Measurements from ENCODE around the gene OR56B1. TPM values are rescaled to one million over a fixed set of nuclear protein-coding genes. Genes with fewer than 3 reads are reported as not detected.
"Not testable (repeated sequence)": the region's sequence is repeated elsewhere in the genome, so short reads cannot be mapped to it uniquely, and the experiment has no call there.

The OR56B1 gene, protein sequence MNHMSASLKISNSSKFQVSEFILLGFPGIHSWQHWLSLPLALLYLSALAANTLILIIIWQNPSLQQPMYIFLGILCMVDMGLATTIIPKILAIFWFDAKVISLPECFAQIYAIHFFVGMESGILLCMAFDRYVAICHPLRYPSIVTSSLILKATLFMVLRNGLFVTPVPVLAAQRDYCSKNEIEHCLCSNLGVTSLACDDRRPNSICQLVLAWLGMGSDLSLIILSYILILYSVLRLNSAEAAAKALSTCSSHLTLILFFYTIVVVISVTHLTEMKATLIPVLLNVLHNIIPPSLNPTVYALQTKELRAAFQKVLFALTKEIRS
- total RNA-seq = not detected
- long read RNA-seq = 0 reads

DNA sequence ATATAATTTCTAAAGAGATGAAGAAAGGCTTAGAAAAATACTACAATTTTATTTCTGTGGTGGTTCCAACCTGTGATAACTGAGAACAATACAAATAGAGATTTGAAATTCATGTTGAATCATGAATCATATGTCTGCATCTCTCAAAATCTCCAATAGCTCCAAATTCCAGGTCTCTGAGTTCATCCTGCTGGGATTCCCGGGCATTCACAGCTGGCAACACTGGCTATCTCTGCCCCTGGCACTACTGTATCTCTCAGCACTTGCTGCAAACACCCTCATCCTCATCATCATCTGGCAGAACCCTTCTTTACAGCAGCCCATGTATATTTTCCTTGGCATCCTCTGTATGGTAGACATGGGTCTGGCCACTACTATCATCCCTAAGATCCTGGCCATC lies at the start of gene OR56B1:
Gene OR56B1 (plus strand): TSS at position 53 of the 400 bp plus-strand sequence. CDS start 69 bp downstream, at position 122.
- no peak for DNase-seq (ENCODE audit: low spot score)

- no peak for DNase-seq (ENCODE audit: low spot score)
These were observed 47.8 kb upstream of the OR56B1 start for GRCh38 chr11:5688482-5688881.

DNA sequence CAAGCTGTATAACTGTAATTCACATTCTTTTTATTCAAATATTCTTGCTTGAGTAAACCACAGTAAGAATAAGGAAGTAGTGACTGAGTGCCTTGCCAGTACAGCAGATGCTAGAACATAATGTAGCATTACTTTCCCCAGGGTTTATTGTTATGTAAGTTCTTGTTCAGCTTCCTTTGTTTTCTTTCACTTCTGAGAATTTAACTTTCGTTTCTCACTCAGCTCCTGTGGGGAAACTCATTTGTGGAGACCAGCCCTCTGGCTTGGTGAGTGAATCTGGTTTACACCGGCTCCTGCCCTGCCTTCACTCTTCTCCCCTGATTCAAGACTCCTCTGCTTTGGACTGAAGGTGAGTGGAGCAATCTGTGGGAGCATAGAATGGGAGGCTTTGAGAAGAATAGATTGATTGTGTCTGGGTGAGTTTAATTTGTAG lies 46.7 kb upstream of the OR56B1 start, which contains the start of gene TRIM22:
Gene TRIM22 (plus strand): TSS at position 240 of the 433 bp plus-strand sequence. CDS start 6,443 bp downstream, outside the sequence.
- DNase-seq (ENCODE audit: low spot score) = no peak

DNA sequence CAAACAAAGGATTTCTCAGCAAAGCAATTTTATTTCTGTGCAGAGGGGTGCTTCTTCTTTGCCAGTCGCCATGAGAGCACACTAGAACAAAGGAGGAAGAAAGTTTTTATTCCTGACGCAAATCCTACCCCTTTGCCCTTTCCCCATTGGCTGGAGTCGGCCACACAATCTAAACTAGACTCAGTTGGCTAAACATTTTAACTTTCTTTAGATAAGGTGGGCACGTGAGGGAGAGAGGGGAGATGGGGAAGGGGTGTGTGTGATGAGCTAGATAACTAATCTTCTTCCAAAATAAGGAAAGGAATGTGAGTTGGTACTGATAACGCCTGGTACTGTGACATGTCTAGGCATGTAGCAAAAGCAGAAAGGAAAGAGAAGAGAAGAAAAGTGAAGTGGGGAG lies 46.0 kb upstream of the OR56B1 start:
- no peak for DNase-seq (ENCODE audit: low spot score)

DNA sequence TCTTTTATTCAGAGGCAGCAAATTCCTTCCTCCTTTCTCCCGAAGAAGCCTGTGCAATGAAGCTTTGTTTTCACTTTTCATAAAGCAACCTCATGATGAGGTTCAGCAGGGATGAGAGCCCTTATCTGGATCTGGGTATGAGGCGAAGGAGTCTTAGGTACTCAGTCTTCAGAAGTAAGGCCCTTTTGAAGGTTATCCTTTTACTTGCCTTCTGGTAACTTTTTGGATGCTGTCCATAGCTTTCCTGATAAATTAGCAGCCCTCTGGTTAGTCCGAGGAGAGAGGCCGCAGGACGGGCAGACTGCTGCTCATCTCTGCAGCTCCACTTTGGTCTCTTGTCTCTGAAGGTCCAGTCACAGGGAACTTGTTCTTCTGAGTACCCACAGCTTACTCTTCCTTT lies 45.5 kb upstream of the OR56B1 start:
- DNase-seq (ENCODE audit: low spot score) = no peak

GRCh38 chr11:5691238-5691963 lies 44.8 kb upstream of the OR56B1 start:
- DNase-seq (ENCODE audit: low spot score) = not testable (repeated sequence)

- DNase-seq (ENCODE audit: low spot score) = no peak
These were observed 44.3 kb upstream of the OR56B1 start for GRCh38 chr11:5691964-5692361.

DNA sequence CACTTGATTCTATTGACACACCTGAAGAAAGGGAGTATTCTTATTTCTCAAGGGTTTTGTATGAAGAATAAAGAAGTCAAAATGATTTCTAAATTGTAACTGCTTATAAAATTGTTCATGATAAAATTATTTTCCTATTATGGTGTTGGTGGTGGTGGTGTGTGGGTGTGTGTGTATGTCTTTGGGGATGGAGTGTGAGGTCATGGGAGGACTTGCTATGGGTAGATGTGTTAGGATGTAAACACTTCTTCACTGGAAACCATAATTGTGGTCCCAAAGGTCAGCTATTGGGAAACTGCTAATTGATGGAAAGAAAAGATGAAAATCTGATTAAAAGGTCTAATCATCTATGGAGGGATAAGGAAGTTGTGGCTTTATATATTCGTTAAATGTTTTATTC lies 41.6 kb upstream of the OR56B1 start:
- DNase-seq (ENCODE audit: low spot score) = no peak

DNA sequence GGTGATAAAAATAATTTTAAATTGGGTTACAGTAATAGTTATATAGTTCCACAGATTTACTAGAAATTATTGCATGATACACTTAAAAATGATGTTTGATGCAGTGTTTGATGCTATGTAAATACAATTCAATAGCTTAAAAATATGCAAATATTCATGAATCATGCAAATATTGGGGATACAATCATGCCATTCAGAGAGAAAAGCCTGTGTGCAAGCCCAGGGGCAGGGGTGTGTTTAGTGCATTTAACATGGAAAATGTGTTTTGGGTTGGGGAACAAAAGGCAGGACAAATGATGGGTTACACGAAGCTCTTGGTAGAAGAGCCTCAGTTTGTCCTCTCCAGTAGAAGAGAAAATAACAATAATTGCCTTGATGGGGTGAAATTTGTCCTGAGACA lies 40.7 kb upstream of the OR56B1 start:
- DNase-seq (ENCODE audit: low spot score) = no peak

DNA sequence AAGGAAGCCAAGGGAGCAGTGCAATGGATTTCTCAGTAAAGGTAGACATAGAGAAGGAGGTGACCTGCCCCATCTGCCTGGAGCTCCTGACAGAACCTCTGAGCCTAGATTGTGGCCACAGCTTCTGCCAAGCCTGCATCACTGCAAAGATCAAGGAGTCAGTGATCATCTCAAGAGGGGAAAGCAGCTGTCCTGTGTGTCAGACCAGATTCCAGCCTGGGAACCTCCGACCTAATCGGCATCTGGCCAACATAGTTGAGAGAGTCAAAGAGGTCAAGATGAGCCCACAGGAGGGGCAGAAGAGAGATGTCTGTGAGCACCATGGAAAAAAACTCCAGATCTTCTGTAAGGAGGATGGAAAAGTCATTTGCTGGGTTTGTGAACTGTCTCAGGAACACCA lies 40.0 kb upstream of the OR56B1 start:
- no peak for DNase-seq (ENCODE audit: low spot score)

GRCh38 chr11:5698281-5698680 lies 38.0 kb upstream of the OR56B1 start:
- DNase-seq (ENCODE audit: low spot score) = no peak

DNA sequence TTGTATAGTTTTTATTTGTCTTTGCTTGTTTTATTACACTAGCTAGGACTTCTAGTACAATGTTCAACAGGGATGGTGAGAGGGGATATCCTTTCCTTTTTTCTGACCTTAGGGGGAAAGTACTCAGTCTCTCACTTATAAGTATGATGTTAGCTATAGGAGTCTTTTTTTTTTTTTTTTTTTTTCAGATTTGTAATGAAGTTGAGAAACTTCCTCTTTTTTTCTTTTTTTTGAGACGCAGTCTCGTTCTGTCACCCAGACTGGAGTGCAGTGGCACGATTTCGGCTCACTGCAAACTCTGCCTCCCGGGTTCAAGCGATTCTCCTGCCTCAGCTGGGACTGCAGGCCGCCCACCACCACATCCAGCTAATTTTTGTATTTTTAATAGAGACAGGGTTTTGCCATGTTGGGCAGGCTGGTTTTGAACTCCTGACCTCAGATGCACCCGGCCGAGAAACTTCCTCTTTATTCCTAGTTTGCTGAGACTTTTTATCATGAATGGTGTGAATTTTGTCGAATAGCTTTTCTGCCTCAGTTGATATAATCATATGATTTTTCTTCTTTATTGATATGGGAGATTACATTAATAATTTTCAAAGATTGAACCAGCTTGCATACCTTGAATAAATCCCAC lies 35.7 kb upstream of the OR56B1 start:
- DNase-seq (ENCODE audit: low spot score) = no peak

DNA sequence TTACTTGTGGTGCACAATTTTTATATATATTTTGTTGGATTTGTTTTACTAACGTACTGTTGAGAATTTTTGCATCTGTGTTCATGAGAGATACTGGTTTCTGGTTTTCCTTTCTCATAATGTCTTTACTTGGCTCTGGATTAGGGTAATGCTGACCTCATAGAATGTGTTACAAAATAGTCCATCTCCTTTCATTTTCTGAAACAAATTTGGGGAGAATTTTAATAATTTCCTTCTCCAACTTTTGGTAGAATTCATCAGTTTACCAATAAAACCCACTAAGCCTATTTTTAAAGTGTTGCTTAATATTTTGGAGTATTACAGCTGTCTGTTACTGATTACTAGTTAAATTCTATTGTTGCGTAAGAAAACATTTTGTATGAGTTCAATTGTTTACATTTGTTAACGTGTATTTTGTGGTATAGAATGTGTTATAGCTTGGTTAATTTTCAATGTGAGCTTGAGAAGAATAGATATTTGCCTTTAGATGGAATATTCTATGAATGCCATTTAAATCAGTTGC lies 35.1 kb upstream of the OR56B1 start:
- no peak for DNase-seq (ENCODE audit: low spot score)

- DNase-seq (ENCODE audit: low spot score) = no peak
These were observed 32.3 kb upstream of the OR56B1 start for GRCh38 chr11:5703741-5704536.

GRCh38 chr11:5705688-5706087 lies 30.6 kb upstream of the OR56B1 start:
- DNase-seq (ENCODE audit: low spot score) = no peak

DNA sequence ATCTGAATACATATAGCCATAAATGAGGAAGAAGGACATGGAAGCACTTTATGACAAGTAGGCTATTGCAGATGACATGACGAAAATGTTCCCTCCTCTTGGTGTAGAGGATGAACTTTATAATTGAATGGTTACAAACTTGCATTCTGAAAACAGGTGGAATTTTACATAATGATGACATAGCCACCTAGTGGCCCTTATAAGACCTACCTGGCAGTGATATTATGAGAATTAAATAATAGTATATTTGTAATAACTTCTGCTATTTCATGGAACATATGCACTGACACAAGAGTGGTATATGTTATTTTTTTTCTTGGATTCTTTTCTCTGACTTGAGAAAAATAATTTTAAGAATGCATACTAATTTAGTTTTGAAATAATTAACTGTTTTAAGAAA lies 23.7 kb upstream of the OR56B1 start:
- DNase-seq (ENCODE audit: low spot score) = no peak

- no peak for DNase-seq (ENCODE audit: low spot score)
These were observed 22.6 kb upstream of the OR56B1 start for GRCh38 chr11:5713695-5714094.

DNA sequence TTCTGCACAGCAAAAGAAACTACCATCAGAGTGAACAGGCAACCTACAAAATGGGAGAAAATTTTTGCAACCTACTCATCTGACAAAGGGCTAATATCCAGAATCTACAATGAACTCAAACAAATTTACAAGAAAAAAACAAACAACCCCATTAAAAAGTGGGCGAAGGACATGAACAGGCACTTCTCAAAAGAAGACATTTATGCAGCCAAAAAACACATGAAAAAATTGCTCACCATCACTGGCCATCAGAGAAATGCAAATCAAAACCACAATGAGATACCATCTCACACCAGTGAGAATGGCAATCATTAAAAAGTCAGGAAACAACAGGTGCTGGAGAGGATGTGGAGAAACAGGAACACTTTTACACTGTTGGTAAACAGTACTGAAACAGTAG lies 19.7 kb upstream of the OR56B1 start:
- DNase-seq (ENCODE audit: low spot score) = not testable (repeated sequence)

GRCh38 chr11:5719703-5720495 lies 16.3 kb upstream of the OR56B1 start:
- no peak for DNase-seq (ENCODE audit: low spot score)

- DNase-seq (ENCODE audit: low spot score) = no peak
These were observed 13.6 kb upstream of the OR56B1 start for GRCh38 chr11:5722622-5723021.

Measured in mesenteric fat pad (tissue), 1 donor.